Measurements from ENCODE around the gene ATP6AP2.
"Not testable (repeated sequence)": the region's sequence is repeated elsewhere in the genome, so short reads cannot be mapped to it uniquely, and the experiment has no call there.

ATP6AP2 gene

DNA sequence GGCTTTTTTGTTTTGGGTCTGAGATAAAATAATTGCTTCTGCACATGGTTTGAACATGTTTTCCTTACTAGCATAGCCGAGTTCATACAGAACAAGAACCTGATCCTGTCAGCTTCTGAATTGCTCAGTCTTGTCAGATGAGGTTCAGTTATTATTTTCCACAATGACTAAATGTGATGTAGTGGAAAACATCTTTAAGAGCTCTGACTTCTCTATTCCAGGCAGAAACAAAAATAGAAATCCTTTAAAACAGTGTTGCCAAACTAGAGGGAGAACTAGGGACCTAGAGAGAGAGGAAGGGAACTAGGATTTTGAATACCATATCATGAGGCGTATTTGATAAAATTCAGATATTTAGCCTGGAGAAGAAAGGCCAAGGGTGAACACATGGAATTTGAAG is 2.0 kb downstream of the ATP6AP2 start:
- Histone ChIP-seq H3K27ac (no peak overlapping the region), H3K4me3 (no peak overlapping the region)
- DNase-seq (ENCODE audit: low spot score) = no peak
- TF ChIP-seq, protein P1, sequence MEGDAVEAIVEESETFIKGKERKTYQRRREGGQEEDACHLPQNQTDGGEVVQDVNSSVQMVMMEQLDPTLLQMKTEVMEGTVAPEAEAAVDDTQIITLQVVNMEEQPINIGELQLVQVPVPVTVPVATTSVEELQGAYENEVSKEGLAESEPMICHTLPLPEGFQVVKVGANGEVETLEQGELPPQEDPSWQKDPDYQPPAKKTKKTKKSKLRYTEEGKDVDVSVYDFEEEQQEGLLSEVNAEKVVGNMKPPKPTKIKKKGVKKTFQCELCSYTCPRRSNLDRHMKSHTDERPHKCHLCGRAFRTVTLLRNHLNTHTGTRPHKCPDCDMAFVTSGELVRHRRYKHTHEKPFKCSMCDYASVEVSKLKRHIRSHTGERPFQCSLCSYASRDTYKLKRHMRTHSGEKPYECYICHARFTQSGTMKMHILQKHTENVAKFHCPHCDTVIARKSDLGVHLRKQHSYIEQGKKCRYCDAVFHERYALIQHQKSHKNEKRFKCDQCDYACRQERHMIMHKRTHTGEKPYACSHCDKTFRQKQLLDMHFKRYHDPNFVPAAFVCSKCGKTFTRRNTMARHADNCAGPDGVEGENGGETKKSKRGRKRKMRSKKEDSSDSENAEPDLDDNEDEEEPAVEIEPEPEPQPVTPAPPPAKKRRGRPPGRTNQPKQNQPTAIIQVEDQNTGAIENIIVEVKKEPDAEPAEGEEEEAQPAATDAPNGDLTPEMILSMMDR (IDR thresholded peaks at IDR 0.05) = no peak

DNA sequence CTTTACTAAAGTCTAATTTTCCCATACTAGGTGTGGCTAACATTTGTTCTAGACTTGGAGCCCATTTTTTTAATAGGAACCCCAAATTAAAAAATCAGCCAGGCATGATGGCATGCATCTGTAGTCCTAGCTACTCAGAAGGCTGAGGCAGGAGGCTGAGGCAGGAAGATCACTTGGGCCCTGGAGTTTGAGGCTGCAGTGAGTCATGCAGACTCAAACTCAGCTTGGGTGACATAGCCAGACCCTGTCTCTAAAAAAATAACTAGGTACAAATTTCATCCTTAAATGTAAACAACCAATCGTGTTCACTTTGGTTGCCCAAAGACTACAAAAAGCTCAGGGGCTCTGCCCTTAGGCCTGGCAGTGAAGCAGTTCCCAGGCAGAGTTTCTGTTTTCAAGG is 6.9 kb downstream of the ATP6AP2 start:
- H3K27ac ChIP-seq; H3K4me3 ChIP-seq; DNase-seq (ENCODE audit: low spot score): not testable (repeated sequence)

DNA sequence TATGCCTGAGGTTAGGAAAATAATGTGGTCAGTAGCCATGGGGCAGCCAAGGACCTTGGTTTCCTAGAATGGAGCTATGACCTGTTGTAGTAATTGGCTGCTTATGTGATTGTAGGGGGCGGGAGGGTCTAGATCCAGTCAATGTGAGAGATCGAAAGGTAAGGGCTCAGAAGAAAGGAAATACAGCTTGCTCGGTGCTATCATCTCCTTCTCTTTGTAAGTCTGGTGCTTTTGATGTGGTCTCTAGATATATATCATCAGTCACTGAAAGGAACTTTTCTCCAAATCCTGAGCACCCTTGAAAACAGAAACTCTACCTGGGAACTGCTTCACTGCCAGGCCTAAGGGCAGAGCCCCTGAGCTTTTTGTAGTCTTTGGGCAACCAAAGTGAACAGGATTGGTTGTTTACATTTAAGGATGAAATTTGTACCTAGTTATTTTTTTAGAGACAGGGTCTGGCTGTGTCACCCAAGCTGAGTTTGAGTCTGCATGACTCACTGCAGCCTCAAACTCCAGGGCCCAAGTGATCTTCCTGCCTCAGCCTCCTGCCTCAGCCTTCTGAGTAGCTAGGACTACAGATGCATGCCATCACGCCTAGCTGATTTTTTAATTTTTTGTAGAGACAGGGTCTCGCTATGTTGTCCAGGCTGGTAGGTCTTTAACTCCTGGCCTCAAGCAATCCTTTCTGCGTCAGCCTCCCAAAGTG is 9.0 kb downstream of the ATP6AP2 start:
- not testable (repeated sequence) for DNase-seq (ENCODE audit: low spot score); H3K27ac ChIP-seq; H3K4me3 ChIP-seq

DNA sequence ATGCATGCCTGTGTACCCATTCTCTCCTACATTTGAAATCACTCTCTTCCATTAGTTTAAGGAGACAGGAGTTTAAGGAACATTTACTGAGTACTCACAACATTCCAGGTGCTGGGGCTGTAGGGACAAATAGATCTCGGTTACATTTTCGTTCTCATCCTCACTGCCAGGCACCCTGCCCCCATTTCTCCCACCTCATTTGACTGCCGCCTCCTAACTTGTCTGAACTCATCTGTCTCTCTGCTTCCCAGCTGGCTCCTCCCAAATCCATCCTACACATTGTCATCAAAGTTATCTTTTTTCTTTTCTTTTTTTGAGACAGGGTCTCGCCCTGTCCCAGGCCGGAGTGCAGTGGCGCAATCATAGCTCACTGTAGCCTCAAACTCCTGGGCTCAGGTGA is 22.7 kb downstream of the ATP6AP2 start:
- no peak overlapping the region for H3K4me3 ChIP-seq
- no peak overlapping the region for H3K27ac ChIP-seq
- TF ChIP-seq, protein P1 (IDR thresholded peaks at IDR 0.05) = no peak
- DNase-seq (ENCODE audit: low spot score) = no peak

DNA sequence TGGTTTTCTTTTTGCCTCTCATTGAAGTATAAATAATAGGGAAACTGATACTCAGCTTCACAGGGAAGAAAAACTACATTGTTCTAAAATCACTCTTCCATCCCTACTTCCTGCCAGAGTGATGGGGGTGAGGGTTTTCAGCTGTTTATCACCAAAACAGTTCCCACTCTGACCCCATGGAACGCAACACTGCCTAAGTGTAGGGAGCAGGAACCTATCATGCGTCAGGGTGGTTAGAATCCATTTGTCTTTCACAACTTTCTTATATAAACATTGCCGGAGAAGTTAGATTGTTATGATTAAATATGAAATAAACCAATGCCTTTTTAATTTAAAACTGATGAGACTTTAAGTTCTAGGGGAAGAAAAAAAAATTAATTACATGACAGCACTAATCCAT is 26.6 kb downstream of the ATP6AP2 start:
- TF ChIP-seq, protein P1 (IDR thresholded peaks at IDR 0.05) = no peak
- Histone ChIP-seq H3K27ac (no peak overlapping the region), H3K4me3 (no peak overlapping the region)
- DNase-seq (ENCODE audit: low spot score) = no peak

DNA sequence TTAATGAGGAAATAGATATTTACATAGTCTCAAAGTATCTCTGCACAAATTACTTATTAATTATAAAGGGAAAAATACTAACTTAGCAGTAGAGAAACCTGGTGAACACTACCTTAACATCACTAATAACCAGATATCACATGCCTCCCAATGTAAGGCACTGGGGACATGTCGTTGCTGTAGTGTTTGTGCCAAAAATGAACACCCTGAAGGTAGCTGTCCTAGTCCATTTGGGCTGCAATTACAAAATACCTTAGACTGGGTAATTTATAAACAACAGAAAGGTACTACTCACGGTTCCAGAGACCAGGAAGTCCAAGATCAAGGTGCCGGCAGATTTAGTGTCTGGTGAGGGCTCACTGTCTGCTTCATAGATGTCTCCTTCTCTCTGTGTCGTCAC is 31.7 kb downstream of the ATP6AP2 start:
- TF ChIP-seq, protein P1 (IDR thresholded peaks at IDR 0.05) = no peak

DNA sequence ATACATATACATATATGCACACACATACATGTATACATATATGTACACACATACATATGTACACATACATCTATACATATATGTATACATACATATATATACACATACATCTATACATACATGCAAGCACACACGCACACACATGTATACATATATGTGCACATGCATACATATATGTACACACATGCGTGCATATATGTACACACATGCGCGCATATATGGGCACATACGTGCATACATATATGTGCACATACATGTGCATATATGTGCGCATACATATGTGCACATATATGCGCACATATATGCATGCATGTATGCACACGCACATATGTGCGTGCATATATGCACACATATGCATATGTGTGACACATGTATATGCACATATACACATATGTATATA is 35.2 kb downstream of the ATP6AP2 start:
- TF ChIP-seq, protein P1 (IDR thresholded peaks at IDR 0.05) = no peak
- Histone ChIP-seq H3K27ac (no peak overlapping the region), H3K4me3 (no peak overlapping the region)
- DNase-seq (ENCODE audit: low spot score) = no peak

More for the DNA sequence above, 31.7 kb downstream of the ATP6AP2 start:
- H3K4me3 ChIP-seq = no peak overlapping the region
- no peak for DNase-seq (ENCODE audit: low spot score)
- H3K27ac ChIP-seq = no peak overlapping the region

DNA sequence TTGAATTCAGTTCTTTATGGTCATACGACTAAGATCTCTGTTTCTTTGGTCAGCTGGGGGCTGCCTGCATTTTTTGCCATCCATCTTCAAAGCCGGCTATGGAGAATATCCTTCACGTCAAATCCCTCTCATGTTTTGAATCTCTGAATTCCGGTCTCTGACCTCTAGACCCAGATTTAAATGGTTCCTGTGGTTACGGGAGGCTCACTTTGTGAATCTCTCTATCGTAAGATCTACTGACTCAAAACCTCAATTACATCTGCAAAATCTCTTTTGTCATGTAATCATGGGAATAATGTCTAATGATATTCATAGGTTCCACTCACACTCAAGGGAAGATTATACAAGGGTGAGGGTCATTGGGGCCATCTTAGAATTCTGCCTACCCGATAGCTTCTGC is 36.8 kb downstream of the ATP6AP2 start:
- DNase-seq (ENCODE audit: low spot score) = no peak
- TF ChIP-seq, protein P1 (IDR thresholded peaks at IDR 0.05) = no peak
- Histone ChIP-seq H3K27ac (no peak overlapping the region), H3K4me3 (no peak overlapping the region)
